ENCODE data around the gene CFAP61. TPM values are rescaled to one million over a fixed set of nuclear protein-coding genes. Genes with fewer than 3 reads are reported as not detected.

Gene CFAP61
- polyA plus RNA-seq, 1 experiment = not detected

- no peak for TF ChIP-seq CTCF (IDR thresholded peaks at IDR 0.05; ENCODE audit: low read depth, low read length)
- no peak for DNase-seq (ENCODE audit: low read depth, low spot score)
- H3K4me3 ChIP-seq (ENCODE audit: low read depth, low read length) = no peak overlapping the region
- ChIA-PET POLR2A (no interaction called here), CTCF (interaction anchor here (1.1 kb wide), 1 partner anchor 300 kb away, joined by 3 read pairs; no protein-coding TSS in a partner anchor)
- H3K27me3 ChIP-seq (ENCODE audit: control insufficient read depth, insufficient read depth, low read length) = no peaks in the 10 kb centered on the region
- H3K9me3 ChIP-seq (ENCODE audit: control insufficient read depth, insufficient read depth, low read length) = no peaks in the 10 kb centered on the region
- no peak overlapping the region for H3K27ac ChIP-seq (ENCODE audit: low read depth, low read length)
Observed at GRCh38 chr20:20293691-20294385, 241.5 kb downstream of the CFAP61 start.

GRCh38 chr20:20295621-20296498 lies 243.5 kb downstream of the CFAP61 start:
- H3K27me3 ChIP-seq (ENCODE audit: control insufficient read depth, insufficient read depth, low read length) = no peaks in the 10 kb centered on the region
- ChIA-PET CTCF (no interaction called here), POLR2A (no interaction called here)
- H3K4me3 ChIP-seq (ENCODE audit: low read depth, low read length) = no peak overlapping the region
- no peaks in the 10 kb centered on the region for H3K9me3 ChIP-seq (ENCODE audit: control insufficient read depth, insufficient read depth, low read length)
- H3K27ac ChIP-seq (ENCODE audit: low read depth, low read length) = no peak overlapping the region
- no peak for TF ChIP-seq CTCF (IDR thresholded peaks at IDR 0.05; ENCODE audit: low read depth, low read length)
- DNase-seq (ENCODE audit: low read depth, low spot score) = no peak

GRCh38 chr20:20297181-20297580 lies 244.8 kb downstream of the CFAP61 start:
- H3K27ac ChIP-seq (ENCODE audit: low read depth, low read length) = no peak overlapping the region
- H3K4me3 ChIP-seq (ENCODE audit: low read depth, low read length) = no peak overlapping the region
- no peaks in the 10 kb centered on the region for H3K27me3 ChIP-seq (ENCODE audit: control insufficient read depth, insufficient read depth, low read length)
- no peak for DNase-seq (ENCODE audit: low read depth, low spot score)
- CTCF ChIA-PET = no interaction called here
- POLR2A ChIA-PET = no interaction called here
- no peak for TF ChIP-seq CTCF (IDR thresholded peaks at IDR 0.05; ENCODE audit: low read depth, low read length)
- H3K9me3 ChIP-seq (ENCODE audit: control insufficient read depth, insufficient read depth, low read length) = no peaks in the 10 kb centered on the region

- Histone ChIP-seq H3K9me3 (ENCODE audit: control insufficient read depth, insufficient read depth, low read length) (no peaks in the 10 kb centered on the region), H3K27ac (ENCODE audit: low read depth, low read length) (no peak overlapping the region), H3K4me3 (ENCODE audit: low read depth, low read length) (no peak overlapping the region), H3K27me3 (ENCODE audit: control insufficient read depth, insufficient read depth, low read length) (no peaks in the 10 kb centered on the region)
- TF ChIP-seq CTCF (IDR thresholded peaks at IDR 0.05; ENCODE audit: low read depth, low read length) = no peak
- ChIA-PET CTCF (no interaction called here), POLR2A (no interaction called here)
- no peak for DNase-seq (ENCODE audit: low read depth, low spot score)
Observed at GRCh38 chr20:20297752-20298151, 245.4 kb downstream of the CFAP61 start.

- CTCF ChIA-PET = no interaction called here
- POLR2A ChIA-PET = no interaction called here
- no peak for TF ChIP-seq CTCF (IDR thresholded peaks at IDR 0.05; ENCODE audit: low read depth, low read length)
- Histone ChIP-seq H3K27me3 (ENCODE audit: control insufficient read depth, insufficient read depth, low read length) (no peaks in the 10 kb centered on the region), H3K4me3 (ENCODE audit: low read depth, low read length) (no peak overlapping the region), H3K27ac (ENCODE audit: low read depth, low read length) (no peak overlapping the region), H3K9me3 (ENCODE audit: control insufficient read depth, insufficient read depth, low read length) (no peaks in the 10 kb centered on the region)
- no peak for DNase-seq (ENCODE audit: low read depth, low spot score)
Observed at GRCh38 chr20:20299904-20300303, 247.6 kb downstream of the CFAP61 start.

All from AG04450 (cell line).